CD4-positive, alpha-beta T cell treated with Interleukin-4 for 4 hours (primary cell): ENCODE results near the gene CD48.
A peak's percentile ranks its signal among the peaks of the same experiment; 100 is the strongest.
"Not testable (repeated sequence)": the region's sequence is repeated elsewhere in the genome, so short reads cannot be mapped to it uniquely, and the experiment has no call there.

Source experiments
- DNase-seq: peaks from one replicate; pipeline ENCODE4 v3.0.0-alpha.2; 2020

The CD48 gene

GRCh38 chr1:160712525-160713080, 981 bp upstream of the CD48 start:
- peak; percentile 71 for DNase-seq

- DNase-seq = no peak
Observed at GRCh38 chr1:160711276-160711601, 383 bp downstream of the CD48 start.

GRCh38 chr1:160710517-160711252, 937 bp downstream of the CD48 start:
- DNase-seq = no peak

- no peak for DNase-seq
Observed at GRCh38 chr1:160709715-160710114, 1.9 kb downstream of the CD48 start.

GRCh38 chr1:160708801-160709200, 2.8 kb downstream of the CD48 start:
- DNase-seq = peak; percentile 78

- DNase-seq = peak; percentile 46
Observed at GRCh38 chr1:160708118-160708517, 3.5 kb downstream of the CD48 start.

- peak; percentile 56 for DNase-seq
Observed at GRCh38 chr1:160707236-160708064, 4.2 kb downstream of the CD48 start.

- no peak for DNase-seq
Observed at GRCh38 chr1:160706526-160707235, 4.9 kb downstream of the CD48 start.

GRCh38 chr1:160705742-160706141, 5.9 kb downstream of the CD48 start:
- no peak for DNase-seq

- DNase-seq = not testable (repeated sequence)
Observed at GRCh38 chr1:160705212-160705621, 6.4 kb downstream of the CD48 start.

- no peak for DNase-seq
Observed at GRCh38 chr1:160704250-160704649, 7.4 kb downstream of the CD48 start.

- DNase-seq = no peak
Observed at GRCh38 chr1:160702100-160702499, 9.5 kb downstream of the CD48 start.

- not testable (repeated sequence) for DNase-seq
Observed at GRCh38 chr1:160692390-160692789, 19.2 kb downstream of the CD48 start.

- DNase-seq = peak; percentile 33
Observed at GRCh38 chr1:160685266-160685665, 26.4 kb downstream of the CD48 start.

GRCh38 chr1:160682983-160683865, 28.4 kb downstream of the CD48 start:
- DNase-seq = peak; percentile 51

GRCh38 chr1:160681891-160682140, 29.8 kb downstream of the CD48 start:
- DNase-seq = no peak

GRCh38 chr1:160681066-160681890, 30.3 kb downstream of the CD48 start:
- DNase-seq = peak; percentile 87

GRCh38 chr1:160680399-160680798, 31.2 kb downstream of the CD48 start:
- DNase-seq = no peak

GRCh38 chr1:160679893-160680292, 31.7 kb downstream of the CD48 start:
- no peak for DNase-seq

- DNase-seq = no peak
Observed at GRCh38 chr1:160676869-160677597, 34.6 kb downstream of the CD48 start.
